Lung (tissue), 12 donors: ENCODE data around the gene FHDC1. TPM values are rescaled to one million over a fixed set of nuclear protein-coding genes. Genes with fewer than 3 reads are reported as not detected.

Source experiments
- ATAC-seq: fragments of 200-7000 bp; cut with Tn5 transposase; one replicate; pipeline ENCODE4 v1.9.1; 2020; ENCODE audit warnings: moderate number of reproducible peaks; ENCODE audit not compliant: insufficient read depth, low FRiP score
- DNase-seq, 3 donors: peaks; one replicate each; pipeline ENCODE4 v3.0.0-alpha.2; 2013 to 2017
- H3K27ac ChIP-seq, 2 donors: one replicate each; pipeline ENCODE4 v1.5.1; 2013; ENCODE audit warnings: mild to moderate bottlenecking in 2 of 2, moderate library complexity in 2 of 2, control low read depth in 1 of 2, inconsistent platforms in 1 of 2, low read depth in 1 of 2, low read length in 1 of 2
- H3K27me3 ChIP-seq, 3 donors: one replicate each; pipeline ENCODE4 v1.5.1; 2013; ENCODE audit warnings: low read length in 2 of 3; ENCODE audit not compliant: control insufficient read depth in 3 of 3, insufficient read depth in 3 of 3
- H3K36me3 ChIP-seq, 4 donors: one replicate each; pipeline ENCODE4 v1.5.1; 2013; ENCODE audit warnings: low read length in 4 of 4, mild to moderate bottlenecking in 1 of 4, moderate library complexity in 1 of 4; ENCODE audit not compliant: control insufficient read depth in 4 of 4, insufficient read depth in 4 of 4
- H3K4me1 ChIP-seq, 5 donors: one replicate each; pipeline ENCODE4 v1.5.1; 2013; ENCODE audit warnings: low read length in 5 of 5, mild to moderate bottlenecking in 2 of 5, moderate library complexity in 1 of 5; ENCODE audit not compliant: control insufficient read depth in 5 of 5, insufficient read depth in 5 of 5
- H3K4me3 ChIP-seq: one replicate; pipeline ENCODE4 v1.5.1; 2013; ENCODE audit warnings: mild to moderate bottlenecking, control low read depth, moderate library complexity
- H3K9ac ChIP-seq, 2 donors: one replicate each; pipeline ENCODE4 v1.5.1; 2013; ENCODE audit warnings: low read length in 2 of 2, control low read depth in 1 of 2; ENCODE audit not compliant: insufficient read depth in 1 of 2
- H3K9me3 ChIP-seq, 4 donors: one replicate each; pipeline ENCODE4 v1.5.1; 2013; ENCODE audit warnings: low read length in 3 of 4, mild to moderate bottlenecking in 1 of 4, moderate library complexity in 1 of 4; ENCODE audit not compliant: control insufficient read depth in 4 of 4, insufficient read depth in 3 of 4
- WGBS, 2 donors: extraction: QIAGEN DNeasy Blood & Tissue Kit; methylation state at CpG; one replicate each; pipeline ENCODE4 v1.1.7; 2013; 5-methylcytosine and 5-hydroxymethylcytosine counted together
- polyA plus RNA-seq, 2 donors: library from polyadenylated mRNA; stranded (reverse); fragments of 200-250 nt; gene quantifications; one replicate each; pipeline ENCODE4 v1.2.1, GENCODE V29; 2013
- total RNA-seq, 2 donors: library from RNA; depleted of rRNA in 1 of 2; stranded (reverse); fragments of >200 nt in 1 of 2; gene quantifications; one replicate each; pipeline ENCODE4 v1.2.1, GENCODE V29; 2014 to 2021
- TF ChIP-seq, protein P1 (sequence below): IDR thresholded peaks from 2 replicates; pipeline ENCODE4 v1.5.1; 2012; ENCODE audit warnings: mild to moderate bottlenecking; ENCODE audit errors: control extremely low read depth, extremely low read depth
- donor health status: control.
- donor health status: control.
- donor health status: Bipolar disorder and iron deficiency.
- donor health status: healthy.
- donor health status: DM: yes; HTN: yes; CAD: no.

Gene FHDC1
- total and polyA plus RNA-seq, 4 donors = 4.3 to 27.2 (median 17.3) TPM

DNA sequence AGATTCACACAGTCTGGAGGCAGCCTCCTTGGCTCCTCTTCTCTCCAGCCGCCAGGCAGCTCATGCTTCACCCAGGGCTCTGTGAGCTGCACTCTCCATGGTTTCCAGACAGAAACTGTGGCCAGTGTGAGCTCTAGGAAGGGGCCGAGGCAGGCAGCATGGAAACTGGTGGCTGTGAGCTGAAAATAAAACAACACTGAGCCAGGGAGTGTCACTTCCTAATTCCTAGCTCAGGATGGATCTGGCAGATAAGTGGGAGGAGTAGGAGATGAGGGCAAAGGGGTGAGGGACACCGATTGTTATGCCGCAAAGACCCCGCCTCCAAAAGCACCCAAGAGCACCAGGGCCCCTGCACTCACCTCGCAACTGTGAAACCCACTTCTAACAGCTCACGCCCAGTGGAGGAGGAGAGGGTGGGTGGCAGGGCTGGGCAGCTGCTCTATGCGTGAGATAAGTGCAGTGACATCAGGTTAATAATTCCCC is 69.8 kb downstream of the FHDC1 start:
- peak in 2 of 3 donors; percentile 11 to 35 for DNase-seq
- Histone ChIP-seq H3K36me3 (no peaks in the 10 kb centered on the region), H3K9ac (no peak overlapping the region), H3K27ac (no peak overlapping the region), H3K4me1 (peaks cover 0 to 14% (median 3%) of the 10 kb centered on the region in 5 donors), H3K27me3 (no peaks in the 10 kb centered on the region), H3K4me3 (no peak overlapping the region), H3K9me3 (no peaks in the 10 kb centered on the region)
- TF ChIP-seq, protein P1, sequence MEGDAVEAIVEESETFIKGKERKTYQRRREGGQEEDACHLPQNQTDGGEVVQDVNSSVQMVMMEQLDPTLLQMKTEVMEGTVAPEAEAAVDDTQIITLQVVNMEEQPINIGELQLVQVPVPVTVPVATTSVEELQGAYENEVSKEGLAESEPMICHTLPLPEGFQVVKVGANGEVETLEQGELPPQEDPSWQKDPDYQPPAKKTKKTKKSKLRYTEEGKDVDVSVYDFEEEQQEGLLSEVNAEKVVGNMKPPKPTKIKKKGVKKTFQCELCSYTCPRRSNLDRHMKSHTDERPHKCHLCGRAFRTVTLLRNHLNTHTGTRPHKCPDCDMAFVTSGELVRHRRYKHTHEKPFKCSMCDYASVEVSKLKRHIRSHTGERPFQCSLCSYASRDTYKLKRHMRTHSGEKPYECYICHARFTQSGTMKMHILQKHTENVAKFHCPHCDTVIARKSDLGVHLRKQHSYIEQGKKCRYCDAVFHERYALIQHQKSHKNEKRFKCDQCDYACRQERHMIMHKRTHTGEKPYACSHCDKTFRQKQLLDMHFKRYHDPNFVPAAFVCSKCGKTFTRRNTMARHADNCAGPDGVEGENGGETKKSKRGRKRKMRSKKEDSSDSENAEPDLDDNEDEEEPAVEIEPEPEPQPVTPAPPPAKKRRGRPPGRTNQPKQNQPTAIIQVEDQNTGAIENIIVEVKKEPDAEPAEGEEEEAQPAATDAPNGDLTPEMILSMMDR = no peak
- WGBS, 2 donors = 60 to 75% methylated on average over 8 of the region's 8 CpGs
- ATAC-seq = no peak

- no peak for ATAC-seq
These were observed 72.6 kb downstream of the FHDC1 start for GRCh38 chr4:153008578-153009199.

GRCh38 chr4:153010146-153010545 is 74.0 kb downstream of the FHDC1 start:
- WGBS, 2 donors = 70 to 74% methylated on average over 3 of the region's 3 CpGs
- Histone ChIP-seq H3K27me3 (no peaks in the 10 kb centered on the region), H3K4me1 (peaks cover 0 to 26% (median 4%) of the 10 kb centered on the region in 5 donors), H3K4me3 (no peak overlapping the region), H3K27ac (no peak overlapping the region), H3K9me3 (peaks cover 0 to 2% (median 0%) of the 10 kb centered on the region in 4 donors), H3K36me3 (no peaks in the 10 kb centered on the region), H3K9ac (no peak overlapping the region)
- TF ChIP-seq, protein P1 = no peak
- DNase-seq (no peak), ATAC-seq (no peak)

More at GRCh38 chr4:153008578-153009199, 72.6 kb downstream of the FHDC1 start:
- 90 to 94% methylated on average over 15 of the region's 15 CpGs for WGBS, 2 donors
- no peaks in the 10 kb centered on the region for H3K36me3 ChIP-seq
- TF ChIP-seq, protein P1 = no peak
- no peaks in the 10 kb centered on the region for H3K27me3 ChIP-seq
- peaks cover 0 to 18% (median 4%) of the 10 kb centered on the region in 5 donors for H3K4me1 ChIP-seq
- peaks cover 0 to 2% (median 0%) of the 10 kb centered on the region in 4 donors for H3K9me3 ChIP-seq
- no peak for DNase-seq
- no peak overlapping the region for H3K27ac ChIP-seq
- no peak overlapping the region for H3K9ac ChIP-seq
- H3K4me3 ChIP-seq = no peak overlapping the region
